Tibial nerve (tissue), 4 donors: ENCODE data around the gene TTLL8. TPM values are rescaled to one million over a fixed set of nuclear protein-coding genes. Genes with fewer than 3 reads are reported as not detected.

ENCODE experiments used
- DNase-seq, 2 donors: peaks; one replicate each; pipeline ENCODE4 v3.0.0-alpha.2; 2019; ENCODE audit warnings: low spot score in 2 of 2
- H3K27ac ChIP-seq, 4 donors: fragments of 200-600 bp; sonication (generic) in 3 of 4; one replicate each; pipeline ENCODE4 v1.5.1; 2017 to 2019; ENCODE audit warnings: mild to moderate bottlenecking in 1 of 4
- H3K27me3 ChIP-seq, 2 donors: fragments of 200-600 bp; sonication (generic) in 1 of 2; one replicate each; pipeline versions ENCODE4 v1.5.1 to v1.6.0; 2017 to 2019
- H3K36me3 ChIP-seq, 3 donors: fragments of 200-600 bp; sonication (generic); one replicate each; pipeline ENCODE4 v1.5.1; 2018 to 2019
- H3K4me1 ChIP-seq, 4 donors: fragments of 200-600 bp; sonication (generic) in 3 of 4; one replicate each; pipeline ENCODE4 v1.5.1; 2017 to 2019
- H3K4me3 ChIP-seq, 4 donors: fragments of 200-600 bp; sonication (generic) in 3 of 4; one replicate each; pipeline ENCODE4 v1.5.1; 2017 to 2019; ENCODE audit warnings: mild to moderate bottlenecking in 1 of 4, moderate library complexity in 1 of 4
- H3K9me3 ChIP-seq, 4 donors: fragments of 200-600 bp; sonication (generic) in 3 of 4; one replicate each; pipeline ENCODE4 v1.5.1; 2017 to 2019
- CTCF ChIP-seq, 5 experiments: fragments of 200-600 bp in 3 of 5; fragments of 450-650 bp in 2 of 5; sonication (generic) in 3 of 5; IDR thresholded peaks; one replicate each; pipeline ENCODE4 v1.5.1; 2016 to 2019; ENCODE audit warnings: antibody characterized with exemption in 5 of 5, mild to moderate bottlenecking in 3 of 5, moderate library complexity in 2 of 5
- EP300 ChIP-seq, 2 donors: sonication (generic); formaldehyde crosslinking; IDR thresholded peaks; one replicate each; pipeline ENCODE4 v1.6.1; 2017; ENCODE audit warnings: antibody characterized with exemption in 2 of 2, mild to moderate bottlenecking in 1 of 2
- POLR2A ChIP-seq, 2 donors: fragments of 450-650 bp; IDR thresholded peaks; one replicate each; pipeline ENCODE4 v1.6.1; 2017; ENCODE audit warnings: antibody characterized with exemption in 2 of 2, mild to moderate bottlenecking in 2 of 2, moderate library complexity in 2 of 2
- WGBS, 2 donors: methylation state at CpG; one replicate each; pipeline ENCODE4 v1.1.5; 2018; 5-methylcytosine and 5-hydroxymethylcytosine counted together
- total RNA-seq, 4 donors: library from RNA; depleted of rRNA; stranded (reverse); fragments of >200 nt; gene quantifications; one replicate each; pipeline ENCODE4 v1.1.0, GENCODE V29; 2016

The TTLL8 gene
- total RNA-seq, 4 donors from 2014 or later: not detected

GRCh38 chr22:50027639-50028537, 30.2 kb downstream of the TTLL8 start:
- no peak for DNase-seq
- peaks cover 0 to 44% of the 10 kb centered on the region in 2 donors for H3K27me3 ChIP-seq

GRCh38 chr22:50025993-50026392, 32.1 kb downstream of the TTLL8 start:
- Histone ChIP-seq H3K27ac (no peak overlapping the region), H3K36me3 (no peaks in the 10 kb centered on the region), H3K9me3 (no peaks in the 10 kb centered on the region), H3K27me3 (peaks cover 0 to 37% of the 10 kb centered on the region in 2 donors), H3K4me1 (peaks cover 0 to 12% (median 5%) of the 10 kb centered on the region in 4 donors), H3K4me3 (no peak overlapping the region)
- WGBS, 2 donors: 82 to 87% methylated on average over 13 of the region's 13 CpGs
- no peak for DNase-seq
- TF ChIP-seq CTCF (IDR thresholded peaks at IDR 0.05): no peak
- no peak for TF ChIP-seq EP300 (IDR thresholded peaks at IDR 0.05)
- no peak for TF ChIP-seq POLR2A (IDR thresholded peaks at IDR 0.05)

More at GRCh38 chr22:50027639-50028537, 30.2 kb downstream of the TTLL8 start:
- Histone ChIP-seq H3K4me1 (peaks cover 0 to 12% (median 5%) of the 10 kb centered on the region in 4 donors), H3K27ac (no peak overlapping the region), H3K36me3 (no peaks in the 10 kb centered on the region), H3K9me3 (no peaks in the 10 kb centered on the region), H3K4me3 (no peak overlapping the region)
- WGBS, 2 donors: 55 to 73% methylated on average over 35 to 42 of the region's 42 CpGs
- TF ChIP-seq POLR2A (IDR thresholded peaks at IDR 0.05) (no peak), CTCF (IDR thresholded peaks at IDR 0.05) (no peak), EP300 (IDR thresholded peaks at IDR 0.05) (no peak)

- Histone ChIP-seq H3K4me1 (no peaks in the 10 kb centered on the region), H3K36me3 (no peaks in the 10 kb centered on the region), H3K4me3 (no peak overlapping the region), H3K27me3 (peaks cover 0 to 23% of the 10 kb centered on the region in 2 donors), H3K27ac (no peak overlapping the region), H3K9me3 (no peaks in the 10 kb centered on the region)
- no peak for DNase-seq
- TF ChIP-seq EP300 (IDR thresholded peaks at IDR 0.05) (no peak), POLR2A (IDR thresholded peaks at IDR 0.05) (no peak), CTCF (IDR thresholded peaks at IDR 0.05) (no peak)
- 83 to 88% methylated on average over 14 of the region's 14 CpGs for WGBS, 2 donors
Observed at GRCh38 chr22:50022171-50022819, 35.8 kb downstream of the TTLL8 start.

- TF ChIP-seq POLR2A (IDR thresholded peaks at IDR 0.05) (no peak), CTCF (IDR thresholded peaks at IDR 0.05) (no peak), EP300 (IDR thresholded peaks at IDR 0.05) (no peak)
- no peak for DNase-seq
- no peaks in the 10 kb centered on the region for H3K4me1 ChIP-seq
- WGBS, 2 donors: 91 to 94% methylated on average over 15 of the region's 15 CpGs
- no peak overlapping the region for H3K4me3 ChIP-seq
- no peaks in the 10 kb centered on the region for H3K9me3 ChIP-seq
- no peaks in the 10 kb centered on the region for H3K36me3 ChIP-seq
- H3K27me3 ChIP-seq: peaks cover 0 to 35% of the 10 kb centered on the region in 2 donors
- no peak overlapping the region for H3K27ac ChIP-seq
Observed at GRCh38 chr22:50020606-50021005, 37.5 kb downstream of the TTLL8 start.

GRCh38 chr22:50019316-50019715, 38.8 kb downstream of the TTLL8 start:
- Histone ChIP-seq H3K9me3 (no peaks in the 10 kb centered on the region), H3K27ac (no peak overlapping the region), H3K36me3 (no peaks in the 10 kb centered on the region), H3K27me3 (peaks cover 0 to 43% of the 10 kb centered on the region in 2 donors), H3K4me3 (no peak overlapping the region), H3K4me1 (peaks cover 0 to 10% (median 4%) of the 10 kb centered on the region in 4 donors)
- no peak for TF ChIP-seq EP300 (IDR thresholded peaks at IDR 0.05)
- no peak for TF ChIP-seq CTCF (IDR thresholded peaks at IDR 0.05)
- TF ChIP-seq POLR2A (IDR thresholded peaks at IDR 0.05): no peak
- WGBS, 2 donors: 68 to 69% methylated on average over 3 of the region's 3 CpGs
- no peak for DNase-seq
